ENCODE data around the gene REELD1. TPM values are rescaled to one million over a fixed set of nuclear protein-coding genes. Genes with fewer than 3 reads are reported as not detected.

Gene REELD1
- total and polyA plus RNA-seq, 2 donors (not counting 3 experiments of a cell fraction or from before 2014, with no cell fraction given) = not detected

GRCh38 chr4:146245850-146246249 lies 31.5 kb downstream of the REELD1 start:
- H3K4me1 ChIP-seq (ENCODE audit: control insufficient read depth, extremely low read depth, insufficient read depth, low read length) = peaks cover 27% of the 10 kb centered on the region
- TF ChIP-seq CTCF (IDR thresholded peaks at IDR 0.05; ENCODE audit: extremely low read depth in 1 of 2, insufficient read depth in 1 of 2, low read depth in 1 of 2, low read length in 2 of 2) (no peak), POLR2AphosphoS5 (IDR thresholded peaks at IDR 0.05; ENCODE audit: insufficient read depth, low read depth, low read length) (no peak), GATA2 (IDR thresholded peaks at IDR 0.05; ENCODE audit: insufficient read depth, insufficient read length, low read depth, low read length) (no peak), MAX (IDR thresholded peaks at IDR 0.05; ENCODE audit: insufficient read depth, insufficient read length) (no peak), JUN (IDR thresholded peaks at IDR 0.05; ENCODE audit: borderline replicate concordance, insufficient read depth, insufficient read length, low read depth) (no peak), MYC (IDR thresholded peaks at IDR 0.05; ENCODE audit: low read depth, low read length) (no peak), FOS (IDR thresholded peaks at IDR 0.05; ENCODE audit: borderline replicate concordance, insufficient read depth, low read length) (no peak), POLR2A (IDR thresholded peaks at IDR 0.05; ENCODE audit: low read depth, low read length) (no peak), EZH2 (IDR thresholded peaks at IDR 0.05; ENCODE audit: borderline replicate concordance, low read depth, low read length, severe bottlenecking) (no peak)
- H3K4me3 ChIP-seq (replicated peaks in 1 of 3; ENCODE audit: insufficient read depth in 1 of 3, low read depth in 1 of 3, low read length in 3 of 3) = no peak overlapping the region
- no peak overlapping the region for H3K4me2 ChIP-seq (ENCODE audit: insufficient read depth, low read length)
- H3K27me3 ChIP-seq (ENCODE audit: control insufficient read depth in 2 of 2, insufficient read depth in 2 of 2, low read length in 2 of 2) = no peaks in the 10 kb centered on the region
- H3K9ac ChIP-seq (replicated peaks; ENCODE audit: extremely low read depth, insufficient read depth, low read length) = no peak overlapping the region
- CTCF ChIA-PET = no interaction called here
- POLR2A ChIA-PET = no interaction called here
- BruUV-seq (replicated peaks) = no TSS peak
- no peaks in the 10 kb centered on the region for H3K36me3 ChIP-seq (ENCODE audit: control insufficient read depth in 2 of 2, extremely low read depth in 1 of 2, insufficient read depth in 2 of 2, low read length in 2 of 2)
- no peaks in the 10 kb centered on the region for H3K9me3 ChIP-seq (replicated peaks; ENCODE audit: control insufficient read depth, insufficient read depth, low read length)
- FAIRE-seq = no peak
- intact Hi-C loops (cut with micrococcal nuclease) (no loop called here), dilution Hi-C loops (cut with MboI; ENCODE audit: extremely low pct_ligation_motif_present, low sequenced_read_pairs) (no loop called here)
- DNase-seq (ENCODE audit: low read depth, low spot score) = no peak
- H2AFZ ChIP-seq (ENCODE audit: low read depth, low read length) = no peak overlapping the region
- H3K9me1 ChIP-seq (replicated peaks; ENCODE audit: control insufficient read depth, extremely low read depth, insufficient read depth, low read length) = no peaks in the 10 kb centered on the region
- H3K79me2 ChIP-seq (ENCODE audit: control insufficient read depth, insufficient read depth, low read length) = no peaks in the 10 kb centered on the region
- no peaks in the 10 kb centered on the region for H4K20me1 ChIP-seq (replicated peaks; ENCODE audit: control insufficient read depth, extremely low read depth, insufficient read depth, low read length)
- no peak overlapping the region for H3K27ac ChIP-seq (ENCODE audit: insufficient read depth, low read depth, low read length)

Measured in endothelial cell of umbilical vein (primary cell).